ENCODE measurements around the gene CCL28. TPM values are rescaled to one million over a fixed set of nuclear protein-coding genes. Genes with fewer than 3 reads are reported as not detected.
"Not testable (repeated sequence)": the region's sequence is repeated elsewhere in the genome, so short reads cannot be mapped to it uniquely, and the experiment has no call there.

The CCL28 gene, protein sequence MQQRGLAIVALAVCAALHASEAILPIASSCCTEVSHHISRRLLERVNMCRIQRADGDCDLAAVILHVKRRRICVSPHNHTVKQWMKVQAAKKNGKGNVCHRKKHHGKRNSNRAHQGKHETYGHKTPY
- not detected in 2 replicates for total RNA-seq
- long read RNA-seq: 0 reads

DNA sequence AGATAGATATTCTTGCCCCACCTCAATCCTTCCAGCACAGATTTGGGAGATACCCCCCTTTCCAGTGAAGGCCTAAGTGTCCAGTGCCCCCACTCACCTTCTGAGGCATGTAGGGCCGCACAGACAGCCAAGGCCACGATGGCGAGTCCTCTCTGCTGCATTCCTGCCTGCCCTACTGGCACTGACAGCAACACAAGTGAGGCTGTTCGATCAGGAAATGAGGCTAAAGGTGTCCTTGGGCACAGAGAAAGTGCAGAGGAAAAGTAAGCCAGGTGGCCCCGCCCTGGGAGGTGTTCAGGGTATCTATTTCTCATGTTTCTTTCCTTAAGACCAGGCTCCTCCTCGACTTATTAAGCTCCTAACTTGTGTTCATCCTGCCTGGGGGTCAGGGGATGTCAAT, at the start of gene CCL28:
TSS of gene CCL28 (minus strand) at position 236 of the 400 bp plus-strand sequence. CDS start at position 161, 75 bp downstream.
- peaks cover 15% of the 10 kb centered on the region for H3K27me3 Mint-ChIP-seq (ENCODE audit: unreplicated experiment)
- H3K9me3 Mint-ChIP-seq (ENCODE audit: unreplicated experiment): no peaks in the 10 kb centered on the region
- H3K4me3 Mint-ChIP-seq (ENCODE audit: unreplicated experiment): no peak within 1 kb of the TSS
- no peaks in the 10 kb centered on the region for H3K4me1 Mint-ChIP-seq (ENCODE audit: unreplicated experiment)
- H3K27ac Mint-ChIP-seq (ENCODE audit: unreplicated experiment): no peak within 1 kb of the TSS
- no peak for DNase-seq (ENCODE audit: extremely low spot score, unreplicated experiment)
- no peaks in the 10 kb centered on the region for H3K36me3 Mint-ChIP-seq (ENCODE audit: unreplicated experiment)
- TF ChIP-seq, protein P1, sequence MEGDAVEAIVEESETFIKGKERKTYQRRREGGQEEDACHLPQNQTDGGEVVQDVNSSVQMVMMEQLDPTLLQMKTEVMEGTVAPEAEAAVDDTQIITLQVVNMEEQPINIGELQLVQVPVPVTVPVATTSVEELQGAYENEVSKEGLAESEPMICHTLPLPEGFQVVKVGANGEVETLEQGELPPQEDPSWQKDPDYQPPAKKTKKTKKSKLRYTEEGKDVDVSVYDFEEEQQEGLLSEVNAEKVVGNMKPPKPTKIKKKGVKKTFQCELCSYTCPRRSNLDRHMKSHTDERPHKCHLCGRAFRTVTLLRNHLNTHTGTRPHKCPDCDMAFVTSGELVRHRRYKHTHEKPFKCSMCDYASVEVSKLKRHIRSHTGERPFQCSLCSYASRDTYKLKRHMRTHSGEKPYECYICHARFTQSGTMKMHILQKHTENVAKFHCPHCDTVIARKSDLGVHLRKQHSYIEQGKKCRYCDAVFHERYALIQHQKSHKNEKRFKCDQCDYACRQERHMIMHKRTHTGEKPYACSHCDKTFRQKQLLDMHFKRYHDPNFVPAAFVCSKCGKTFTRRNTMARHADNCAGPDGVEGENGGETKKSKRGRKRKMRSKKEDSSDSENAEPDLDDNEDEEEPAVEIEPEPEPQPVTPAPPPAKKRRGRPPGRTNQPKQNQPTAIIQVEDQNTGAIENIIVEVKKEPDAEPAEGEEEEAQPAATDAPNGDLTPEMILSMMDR (IDR thresholded peaks at IDR 0.05): no peak

DNA sequence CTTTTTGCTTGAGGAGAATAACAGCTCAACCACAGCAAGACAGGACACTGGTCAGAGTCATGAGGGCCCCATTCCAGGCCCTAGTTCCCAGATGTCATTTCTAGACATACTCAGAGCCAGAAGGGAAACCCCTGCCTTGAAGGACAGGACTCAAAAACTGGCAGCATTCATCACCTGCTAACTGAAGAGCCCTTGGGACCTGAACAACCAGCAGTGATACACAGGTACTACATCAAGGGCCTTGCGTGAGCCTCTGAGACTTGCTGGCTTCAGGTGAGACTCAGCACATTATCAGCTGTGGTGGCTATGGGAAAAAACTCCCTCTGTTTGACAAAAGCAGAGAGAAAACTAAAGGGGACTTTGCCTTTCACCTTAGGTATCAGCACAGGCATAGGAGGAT, 48.9 kb upstream of the CCL28 start:
- Mint-ChIP-seq H3K4me1 (ENCODE audit: unreplicated experiment) (no peaks in the 10 kb centered on the region), H3K9me3 (ENCODE audit: unreplicated experiment) (peaks cover 19% of the 10 kb centered on the region), H3K27ac (ENCODE audit: unreplicated experiment) (no peak overlapping the region), H3K4me3 (ENCODE audit: unreplicated experiment) (no peak overlapping the region), H3K36me3 (ENCODE audit: unreplicated experiment) (peaks cover 28% of the 10 kb centered on the region), H3K27me3 (ENCODE audit: unreplicated experiment) (no peaks in the 10 kb centered on the region)
- TF ChIP-seq, protein P1 (IDR thresholded peaks at IDR 0.05): no peak
- DNase-seq (ENCODE audit: extremely low spot score, unreplicated experiment): no peak

DNA sequence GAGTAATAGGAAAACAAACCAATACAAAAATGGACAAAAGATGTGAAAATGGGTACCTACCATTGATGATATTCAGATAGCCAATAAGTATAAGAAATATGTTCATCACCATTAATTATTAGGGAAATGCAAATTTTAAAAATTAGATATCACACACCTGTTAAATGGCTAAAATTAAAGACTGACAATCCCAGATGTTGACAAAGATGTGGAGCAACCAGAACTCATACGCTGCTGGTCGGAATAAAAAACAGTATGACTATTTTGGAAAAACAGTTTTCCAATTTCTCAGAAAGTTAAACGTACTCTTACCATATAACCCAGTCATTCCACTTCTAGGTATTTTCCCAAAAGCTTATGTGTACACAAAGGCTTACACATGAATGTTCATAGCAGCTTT, 44.4 kb upstream of the CCL28 start:
- no peak for DNase-seq (ENCODE audit: extremely low spot score, unreplicated experiment)
- Mint-ChIP-seq H3K9me3 (ENCODE audit: unreplicated experiment) (peaks cover 16% of the 10 kb centered on the region), H3K27me3 (ENCODE audit: unreplicated experiment) (no peaks in the 10 kb centered on the region), H3K4me3 (ENCODE audit: unreplicated experiment) (no peak overlapping the region), H3K36me3 (ENCODE audit: unreplicated experiment) (peaks cover 43% of the 10 kb centered on the region), H3K27ac (ENCODE audit: unreplicated experiment) (no peak overlapping the region), H3K4me1 (ENCODE audit: unreplicated experiment) (no peaks in the 10 kb centered on the region)
- TF ChIP-seq, protein P1 (IDR thresholded peaks at IDR 0.05): no peak

DNA sequence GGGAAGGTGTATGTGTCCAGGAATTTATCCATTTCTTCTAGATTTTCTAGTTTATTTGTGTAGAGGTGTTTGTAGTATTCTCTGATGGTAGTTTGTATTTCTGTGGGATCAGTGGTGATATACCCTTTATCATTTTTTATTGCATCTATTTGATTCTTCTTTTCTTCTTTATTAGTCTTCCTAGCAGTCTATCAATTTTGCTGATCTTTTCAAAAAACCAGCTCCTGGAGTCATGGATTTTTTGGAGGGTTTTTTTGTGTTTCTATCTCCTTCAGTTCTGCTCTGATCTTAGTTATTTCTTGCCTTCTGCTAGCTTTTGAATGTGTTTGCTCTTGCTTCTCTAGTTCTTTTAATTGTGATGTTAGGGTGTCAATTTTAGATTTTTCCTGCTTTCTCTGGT, 29.4 kb upstream of the CCL28 start:
- not testable (repeated sequence) for H3K4me3 Mint-ChIP-seq (ENCODE audit: unreplicated experiment); H3K27ac Mint-ChIP-seq (ENCODE audit: unreplicated experiment)

DNA sequence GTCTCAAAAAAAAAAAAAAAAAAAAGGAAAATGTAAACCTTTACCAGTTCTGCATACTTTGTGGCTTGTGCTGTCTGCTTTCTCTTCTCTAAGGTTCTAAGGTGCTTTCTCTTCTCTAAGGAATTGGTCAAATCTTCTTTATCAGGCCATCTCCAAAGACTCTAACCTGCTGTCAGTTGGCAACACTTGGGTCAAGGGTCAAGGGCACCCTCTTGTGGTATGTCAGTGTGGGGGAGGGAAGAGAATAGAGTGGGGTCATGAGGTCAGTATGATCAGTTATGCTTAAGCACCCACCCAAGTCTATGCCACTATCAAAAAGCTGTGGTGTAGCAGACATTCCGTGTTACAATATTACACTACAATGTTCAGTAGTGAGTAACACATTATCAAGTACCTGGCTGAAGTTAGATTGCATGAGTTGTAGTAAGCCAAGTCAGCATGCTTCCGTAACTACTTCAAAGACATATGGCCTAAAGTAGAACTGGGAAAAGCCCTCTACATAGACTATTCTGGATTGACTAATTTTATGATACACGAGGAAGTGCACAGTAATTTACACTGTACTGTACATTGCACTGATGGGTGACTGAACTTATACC, 25.0 kb upstream of the CCL28 start:
- TF ChIP-seq, protein P1 (IDR thresholded peaks at IDR 0.05): no peak
- Mint-ChIP-seq H3K4me1 (ENCODE audit: unreplicated experiment) (peaks cover 14% of the 10 kb centered on the region), H3K4me3 (ENCODE audit: unreplicated experiment) (no peak overlapping the region), H3K36me3 (ENCODE audit: unreplicated experiment) (no peaks in the 10 kb centered on the region), H3K27ac (ENCODE audit: unreplicated experiment) (no peak overlapping the region), H3K27me3 (ENCODE audit: unreplicated experiment) (no peaks in the 10 kb centered on the region), H3K9me3 (ENCODE audit: unreplicated experiment) (peaks cover 9% of the 10 kb centered on the region)
- no peak for DNase-seq (ENCODE audit: extremely low spot score, unreplicated experiment)

More for the DNA sequence above, 29.4 kb upstream of the CCL28 start:
- H3K9me3 Mint-ChIP-seq (ENCODE audit: unreplicated experiment): peaks cover 22% of the 10 kb centered on the region
- not testable (repeated sequence) for H3K27me3 Mint-ChIP-seq (ENCODE audit: unreplicated experiment); H3K4me1 Mint-ChIP-seq (ENCODE audit: unreplicated experiment); DNase-seq (ENCODE audit: extremely low spot score, unreplicated experiment)
- H3K36me3 Mint-ChIP-seq (ENCODE audit: unreplicated experiment): peaks cover 18% of the 10 kb centered on the region

All from osteocyte (in vitro differentiated cells).